ENCODE data around the gene ELP2.
"Not testable (repeated sequence)": the region's sequence is repeated elsewhere in the genome, so short reads cannot be mapped to it uniquely, and the experiment has no call there.

The ELP2 gene

DNA sequence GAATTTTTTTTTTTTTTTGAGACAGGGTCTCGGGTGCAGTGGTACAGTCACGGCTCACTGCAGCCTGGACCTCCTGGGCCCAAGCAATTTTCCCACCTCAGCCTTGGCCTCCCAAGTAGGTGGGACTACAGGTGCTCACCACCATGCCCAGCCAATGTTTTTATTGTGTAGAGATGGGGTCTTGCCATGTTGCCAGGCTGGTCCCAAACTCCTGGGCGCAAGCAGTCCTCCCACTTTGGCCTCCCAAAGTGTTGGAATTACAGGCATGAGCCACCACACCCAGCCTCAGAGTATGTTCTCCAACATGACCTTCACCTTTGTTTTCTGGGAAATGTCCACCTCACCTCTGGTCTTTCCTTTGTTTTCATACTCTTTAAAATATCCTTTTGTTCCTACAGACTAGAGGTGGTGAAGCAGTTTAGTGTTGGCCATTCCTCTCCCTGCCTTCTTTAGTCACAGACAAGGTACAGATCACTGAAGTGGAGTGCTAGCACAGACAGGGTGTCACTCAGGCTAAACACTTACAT lies 38.1 kb downstream of the ELP2 start:
- DNase-seq = no peak

DNA sequence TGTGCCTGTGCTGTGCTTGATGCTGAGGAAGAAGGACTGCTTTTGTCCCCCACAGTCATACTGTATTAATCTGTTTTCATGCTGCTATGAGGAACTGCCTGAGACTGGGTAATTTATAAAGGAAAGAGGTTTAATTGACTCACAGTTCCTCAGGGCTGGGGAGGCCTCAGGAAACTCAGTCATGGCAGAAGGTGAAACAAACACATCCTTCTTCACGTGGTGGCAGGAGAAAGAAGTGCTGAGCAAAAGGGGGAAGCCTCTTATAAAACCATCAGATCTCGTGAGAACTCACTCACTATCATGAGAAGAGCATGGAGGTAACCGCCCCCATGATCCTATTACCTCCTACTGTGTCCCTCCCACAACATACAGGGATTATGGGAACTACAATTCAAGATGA lies 38.6 kb downstream of the ELP2 start:
- not testable (repeated sequence) for DNase-seq

DNA sequence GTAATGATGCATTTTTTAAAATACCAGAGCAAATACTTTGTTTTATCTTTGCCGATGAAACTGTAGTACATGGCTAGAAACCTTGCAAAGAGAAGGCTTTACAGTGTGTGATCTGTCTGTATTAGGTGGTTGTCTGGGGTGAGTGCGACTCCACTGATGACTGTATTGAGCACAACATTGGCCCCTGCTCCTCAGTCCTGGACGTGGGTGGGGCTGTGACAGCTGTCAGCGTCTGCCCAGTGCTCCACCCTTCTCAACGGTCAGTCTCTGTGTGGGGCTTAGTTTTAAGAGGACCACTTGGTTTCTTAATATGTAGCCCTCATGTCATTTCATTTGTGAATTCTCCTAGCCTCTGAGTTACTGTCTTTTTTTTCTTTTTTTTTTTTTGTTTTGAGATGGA lies 40.2 kb downstream of the ELP2 start:
- no peak for DNase-seq

GRCh38 chr18:36175481-36175880 lies 45.8 kb downstream of the ELP2 start:
- DNase-seq = no peak

DNA sequence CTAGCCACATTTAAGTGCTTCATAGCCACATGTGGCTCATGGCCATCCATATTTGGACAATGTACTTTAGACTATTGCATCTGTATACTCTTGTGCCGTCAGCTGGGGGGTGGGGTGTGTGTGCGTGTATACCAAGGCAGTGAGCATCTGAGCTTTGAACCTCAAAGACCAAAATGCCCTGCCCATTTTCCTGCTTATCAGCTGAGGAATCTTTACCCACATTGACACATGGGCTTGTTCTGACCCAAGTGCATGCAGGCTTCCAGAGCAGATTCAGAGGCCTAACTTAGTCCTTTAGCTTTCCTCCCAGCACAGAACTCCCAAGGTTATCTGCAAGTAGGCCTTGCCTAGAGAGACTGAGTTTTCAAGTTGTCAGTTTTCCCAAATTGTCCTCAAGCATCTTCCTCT lies 46.5 kb downstream of the ELP2 start:
- DNase-seq = no peak

GRCh38 chr18:36176711-36177110 lies 47.0 kb downstream of the ELP2 start:
- DNase-seq = no peak

- DNase-seq = no peak
Observed at GRCh38 chr18:36177913-36178312, 48.2 kb downstream of the ELP2 start.

- peak; percentile 3 for DNase-seq
Observed at GRCh38 chr18:36179562-36180355, 50.1 kb downstream of the ELP2 start.

GRCh38 chr18:36181441-36181840 lies 51.7 kb downstream of the ELP2 start:
- DNase-seq = no peak

- no peak for DNase-seq
Observed at GRCh38 chr18:36181898-36182506, 52.3 kb downstream of the ELP2 start.

DNA sequence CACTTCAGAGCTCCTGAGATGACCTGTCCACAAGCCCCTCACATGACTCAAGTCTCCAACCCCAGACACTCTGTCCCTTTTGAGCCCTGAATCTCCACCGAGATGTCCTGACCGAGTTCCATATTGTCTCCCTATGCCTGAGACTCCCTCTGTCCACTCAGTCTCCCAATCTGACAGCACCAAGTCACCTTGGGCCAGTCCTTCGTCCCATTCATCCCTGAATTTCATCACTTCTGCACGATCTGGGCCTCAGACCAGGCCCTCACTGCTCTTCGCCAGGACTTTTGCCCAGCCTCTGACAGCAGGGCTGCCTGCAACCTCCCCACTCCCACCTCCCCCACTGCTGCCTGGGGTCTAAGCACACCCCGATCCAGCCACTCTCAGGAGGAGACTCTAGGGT lies 53.3 kb downstream of the ELP2 start:
- DNase-seq = no peak

- DNase-seq = no peak
Observed at GRCh38 chr18:36183987-36184386, 54.3 kb downstream of the ELP2 start.

GRCh38 chr18:36185157-36185556 lies 55.5 kb downstream of the ELP2 start:
- DNase-seq = no peak

DNA sequence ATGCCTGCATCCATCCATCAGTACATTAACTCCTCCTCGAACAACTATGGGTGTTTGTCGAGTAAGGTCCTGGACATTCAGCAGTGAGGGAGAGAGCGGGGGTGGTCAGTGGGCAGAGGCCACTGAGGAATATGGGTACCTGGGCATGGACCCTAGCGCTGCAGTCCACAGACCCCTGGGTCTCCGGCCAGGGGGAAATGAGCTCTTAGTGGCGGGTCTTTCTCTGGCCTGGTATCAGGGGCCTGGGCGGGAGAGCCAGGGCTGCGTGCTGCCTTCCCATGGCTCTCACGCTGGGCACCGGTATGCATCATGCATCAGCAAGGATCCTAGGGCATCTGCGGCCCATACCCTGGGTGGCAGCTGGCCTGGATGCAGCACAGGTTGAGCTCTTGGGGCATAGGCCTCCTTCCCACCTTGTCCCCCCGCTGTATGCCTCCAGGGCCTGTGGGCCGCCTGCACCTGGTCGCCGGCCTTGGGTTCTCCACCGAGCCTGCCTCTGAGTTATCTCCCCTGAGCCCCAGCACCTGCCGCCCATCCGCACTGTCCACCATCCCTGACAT lies 56.3 kb downstream of the ELP2 start:
- no peak for DNase-seq

DNA sequence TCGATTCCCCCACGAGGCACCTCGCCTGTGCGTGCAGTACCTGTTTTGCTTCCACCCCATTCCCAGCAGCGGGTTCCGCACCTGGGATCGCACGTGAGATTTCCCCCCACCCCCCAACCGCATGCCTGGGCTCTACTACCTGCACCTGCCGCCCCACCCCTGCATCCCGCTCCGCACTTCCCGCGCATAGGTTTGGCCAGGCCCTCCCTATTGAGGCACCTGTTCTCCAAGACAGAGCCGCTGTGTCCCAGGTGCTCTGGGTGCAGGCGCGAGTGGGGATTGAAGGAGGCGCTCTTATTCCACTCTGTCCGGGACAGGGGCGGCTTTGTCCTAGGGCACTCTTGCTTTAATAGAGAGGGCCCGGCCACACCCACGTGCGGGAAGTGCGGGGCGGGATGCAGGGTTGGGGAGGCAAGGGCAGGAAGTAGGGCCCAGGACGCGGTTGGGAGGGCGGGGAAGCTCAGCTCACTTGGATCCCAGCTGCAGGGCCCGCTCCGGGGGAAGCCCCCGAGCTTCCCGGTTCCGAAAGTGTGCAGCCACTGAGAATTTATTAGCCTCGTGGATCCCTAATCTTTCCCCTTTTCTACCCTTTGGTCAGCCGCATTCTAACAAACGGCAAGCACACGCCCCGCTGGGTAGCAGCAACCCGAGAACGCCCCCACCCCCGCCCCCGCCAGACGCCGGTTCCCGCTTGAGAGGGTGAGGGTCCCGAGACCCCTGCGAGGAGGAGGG lies 56.9 kb downstream of the ELP2 start:
- no peak for DNase-seq

GRCh38 chr18:36187193-36187825 lies 57.6 kb downstream of the ELP2 start, which contains the start of gene MOCOS:
TSS of gene MOCOS (plus strand) at chr18:36187497. CDS start at chr18:36187540, 43 bp downstream.
- DNase-seq = peak; percentile 9

- no peak for DNase-seq
Observed at GRCh38 chr18:36187826-36188721, 58.4 kb downstream of the ELP2 start.

DNA sequence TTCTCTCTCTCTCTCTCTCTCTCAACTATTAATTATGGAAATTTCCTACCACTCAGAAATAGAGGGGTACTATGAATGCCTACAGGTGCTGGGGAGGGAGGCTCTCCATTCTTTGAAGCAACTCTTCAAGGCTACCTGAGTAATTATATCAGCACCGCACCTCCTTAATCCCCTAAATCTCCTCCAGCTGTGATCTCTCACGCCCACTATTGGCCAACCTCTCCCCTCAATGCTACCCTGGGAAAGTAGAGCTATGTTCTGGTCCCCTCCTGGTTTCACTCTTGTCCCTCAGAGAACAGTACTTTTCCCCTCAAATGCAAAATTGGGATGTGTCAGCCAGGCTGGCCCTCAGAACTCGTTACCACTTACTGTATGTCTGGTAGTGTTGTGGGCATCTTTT lies 59.2 kb downstream of the ELP2 start:
- DNase-seq = no peak

DNA sequence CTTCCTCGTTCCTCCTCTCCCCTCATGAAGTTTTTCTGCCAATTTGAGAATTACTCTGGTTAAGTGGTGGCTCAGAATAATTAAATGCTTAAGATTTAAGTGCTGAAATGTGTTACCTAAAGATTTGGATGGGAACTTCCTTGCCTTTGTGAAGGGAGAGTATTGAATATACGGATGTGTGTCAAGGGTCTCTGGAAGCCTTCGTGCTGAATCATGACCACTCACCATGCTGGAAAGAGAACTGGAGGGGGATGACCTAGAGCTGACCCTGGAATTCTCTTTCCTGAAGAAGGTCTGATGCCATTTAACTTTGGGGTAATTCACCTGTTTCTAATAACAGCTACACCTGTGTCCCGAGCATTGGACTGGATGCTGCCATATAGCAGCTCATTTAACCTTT lies 59.8 kb downstream of the ELP2 start:
- DNase-seq = no peak

DNA sequence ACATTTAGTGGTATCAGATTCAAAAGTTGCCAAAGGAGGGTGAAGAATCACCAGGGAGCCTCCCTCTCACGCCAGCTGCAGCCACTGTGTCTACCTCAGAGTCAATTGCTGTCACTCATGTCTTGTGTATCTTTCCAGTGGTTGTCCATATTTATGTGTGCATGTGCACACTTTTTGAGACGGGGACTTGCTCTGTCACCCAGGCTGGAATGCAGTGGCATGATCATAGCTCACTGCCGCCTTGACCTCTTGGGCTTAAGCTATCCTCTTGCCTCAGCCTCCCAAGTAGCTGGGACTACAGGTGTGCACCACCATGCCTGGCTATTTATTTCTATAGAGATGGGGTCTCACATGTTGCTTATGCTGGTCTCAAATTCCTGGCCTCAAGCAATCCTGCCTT lies 61.6 kb downstream of the ELP2 start:
- DNase-seq = no peak

DNA sequence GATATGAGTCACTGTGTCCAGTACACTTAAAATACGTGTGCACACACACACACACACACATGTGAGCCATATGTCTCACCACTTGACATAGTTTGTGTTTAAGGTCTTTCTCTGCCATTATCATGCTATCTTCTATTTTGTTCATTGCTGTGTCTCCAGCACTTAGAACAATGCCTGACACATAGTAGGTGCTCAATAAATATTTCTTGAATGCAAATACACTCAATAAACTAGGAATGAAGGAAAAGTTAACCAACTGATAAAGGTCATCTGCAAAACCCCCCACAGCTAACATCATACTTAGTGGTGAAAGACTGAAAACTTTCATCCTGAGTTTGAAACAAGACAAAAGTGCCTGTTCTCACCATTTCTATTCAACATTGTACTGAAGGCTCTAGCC lies 62.0 kb downstream of the ELP2 start:
- DNase-seq = no peak

Measured in midbrain (tissue), 1 donor.